Endodermal cell (in vitro differentiated cells): Measurements from ENCODE around the gene GPR141. TPM values are rescaled to one million over a fixed set of nuclear protein-coding genes. Genes with fewer than 3 reads are reported as not detected.

Source experiments
- DNase-seq: peaks from one replicate; pipeline ENCODE4 v3.0.0-alpha.2; 2017
- H3K27ac ChIP-seq: 2 replicates; pipeline ENCODE4 v1.5.1; 2013; ENCODE audit warnings: mild to moderate bottlenecking, low read depth, low read length, moderate library complexity
- H3K27me3 ChIP-seq: 2 replicates; pipeline ENCODE4 v1.6.1; 2013; ENCODE audit warnings: mild to moderate bottlenecking, low read length, moderate library complexity; ENCODE audit not compliant: insufficient read depth, control insufficient read depth, poor library complexity, severe bottlenecking
- H3K36me3 ChIP-seq: 2 replicates; pipeline ENCODE4 v1.7.0; 2013; ENCODE audit warnings: mild to moderate bottlenecking, low read length, moderate library complexity; ENCODE audit not compliant: control insufficient read depth, insufficient read depth
- H3K4me1 ChIP-seq: one replicate; pipeline ENCODE4 v1.7.0; 2013; ENCODE audit warnings: low read length; ENCODE audit not compliant: control insufficient read depth, insufficient read depth
- H3K4me3 ChIP-seq: 2 replicates; pipeline ENCODE4 v1.5.1; 2013; ENCODE audit warnings: mild to moderate bottlenecking, low read length, moderate library complexity
- H3K9ac ChIP-seq: 2 replicates; pipeline ENCODE4 v1.6.1; 2013; ENCODE audit warnings: mild to moderate bottlenecking, low read length, moderate library complexity; ENCODE audit not compliant: poor library complexity, severe bottlenecking; ENCODE audit errors: extremely low read depth
- H3K9me3 ChIP-seq: 2 replicates; pipeline ENCODE4 v1.6.1; 2013; ENCODE audit warnings: mild to moderate bottlenecking, low read length, moderate library complexity; ENCODE audit not compliant: control insufficient read depth
- H3K27ac Mint-ChIP-seq: 2 replicates; pipeline ENCODE4 v1.8.0; 2020; ENCODE audit warnings: mixed read lengths
- H3K27me3 Mint-ChIP-seq: 2 replicates; pipeline ENCODE4 v1.8.0; 2021; ENCODE audit warnings: mild to moderate bottlenecking, mixed read lengths; ENCODE audit not compliant: insufficient read depth
- H3K36me3 Mint-ChIP-seq: 2 replicates; pipeline ENCODE4 v1.8.0; 2020; ENCODE audit warnings: low read depth, mixed read lengths
- H3K4me1 Mint-ChIP-seq: 2 replicates; pipeline ENCODE4 v1.8.0; 2020; ENCODE audit warnings: mixed read lengths
- H3K4me3 Mint-ChIP-seq: 2 replicates; pipeline ENCODE4 v1.8.0; 2020; ENCODE audit warnings: mild to moderate bottlenecking, moderate library complexity, mixed read lengths
- H3K9me3 Mint-ChIP-seq: 2 replicates; pipeline ENCODE4 v1.8.0; 2020; ENCODE audit warnings: mild to moderate bottlenecking, mixed read lengths
- CTCF ChIP-seq: fragments of 200-600 bp; sonication (generic); conservative IDR thresholded peaks from 2 replicates; pipeline ENCODE4 v1.5.0; 2021; ENCODE audit warnings: antibody characterized with exemption, mild to moderate bottlenecking
- WGBS, 2 experiments: methylation state at CpG; one replicate each; pipeline versions ENCODE4 v1.1.5 to v1.1.7; 2013; ENCODE audit warnings: missing lambda C conversion rate in 2 of 2, mixed read lengths in 1 of 2; ENCODE audit not compliant: insufficient coverage in 1 of 2, insufficient read length in 1 of 2; 5-methylcytosine and 5-hydroxymethylcytosine counted together
- total RNA-seq, 2 donors: library from RNA; stranded (reverse); fragmentation: NEBNext Ultra II Directional in 1 of 2; extraction: Animal tissue kit (Norgen Biotek cat#: 25700) in 1 of 2; gene quantifications; 2 replicates in 1 of 2; 3 replicates in 1 of 2; pipeline ENCODE4 v1.2.1, GENCODE V29; 2021

Gene GPR141
- total RNA-seq, 2 donors from 2014 or later: 1.9 to 3.9 TPM

- Mint-ChIP-seq H3K27me3 (no peaks in the 10 kb centered on the region), H3K4me1 (peaks cover 27% of the 10 kb centered on the region), H3K36me3 (no peaks in the 10 kb centered on the region), H3K4me3 (no peak overlapping the region), H3K9me3 (no peaks in the 10 kb centered on the region), H3K27ac (no peak overlapping the region)
- H3K9ac ChIP-seq: no peak overlapping the region
- no peaks in the 10 kb centered on the region for H3K9me3 ChIP-seq
- no peaks in the 10 kb centered on the region for H3K36me3 ChIP-seq
- DNase-seq: no peak
- 89 to 96% methylated on average over 4 to 5 of the region's 5 CpGs for WGBS, 2 experiments
- no peak overlapping the region for H3K4me3 ChIP-seq
- no peak overlapping the region for H3K27ac ChIP-seq
- H3K27me3 ChIP-seq: no peaks in the 10 kb centered on the region
- no peak for TF ChIP-seq CTCF
- peaks cover 3% of the 10 kb centered on the region for H3K4me1 ChIP-seq
Measured at GRCh38 chr7:37709631-37710509, 26.3 kb downstream of the GPR141 start.

GRCh38 chr7:37713613-37714012 is 30.0 kb downstream of the GPR141 start:
- Histone ChIP-seq H3K27me3 (no peaks in the 10 kb centered on the region), H3K9ac (no peak overlapping the region), H3K27ac (no peak overlapping the region), H3K4me1 (peaks cover 3% of the 10 kb centered on the region), H3K9me3 (no peaks in the 10 kb centered on the region), H3K4me3 (no peak overlapping the region), H3K36me3 (no peaks in the 10 kb centered on the region)
- TF ChIP-seq CTCF: no peak
- WGBS, 2 experiments: 87 to 100% methylated on average over 1 to 2 of the region's 2 CpGs
- H3K4me1 Mint-ChIP-seq: peaks cover 17% of the 10 kb centered on the region
- no peak overlapping the region for H3K27ac Mint-ChIP-seq
- no peak for DNase-seq
- H3K36me3 Mint-ChIP-seq: no peaks in the 10 kb centered on the region
- H3K27me3 Mint-ChIP-seq: no peaks in the 10 kb centered on the region
- no peak overlapping the region for H3K4me3 Mint-ChIP-seq
- no peaks in the 10 kb centered on the region for H3K9me3 Mint-ChIP-seq

GRCh38 chr7:37714606-37715005 is 31.0 kb downstream of the GPR141 start:
- H3K27ac Mint-ChIP-seq: no peak overlapping the region
- Histone ChIP-seq H3K36me3 (no peaks in the 10 kb centered on the region), H3K27ac (no peak overlapping the region), H3K9me3 (no peaks in the 10 kb centered on the region), H3K27me3 (no peaks in the 10 kb centered on the region), H3K4me3 (no peak overlapping the region), H3K9ac (no peak overlapping the region), H3K4me1 (peaks cover 3% of the 10 kb centered on the region)
- H3K4me3 Mint-ChIP-seq: no peak overlapping the region
- peaks cover 17% of the 10 kb centered on the region for H3K4me1 Mint-ChIP-seq
- DNase-seq: no peak
- no peak for TF ChIP-seq CTCF
- no peaks in the 10 kb centered on the region for H3K9me3 Mint-ChIP-seq
- 92% methylated on average over 2 of the region's 2 CpGs for WGBS, 2 experiments
- no peaks in the 10 kb centered on the region for H3K36me3 Mint-ChIP-seq
- H3K27me3 Mint-ChIP-seq: peaks cover 2% of the 10 kb centered on the region
